Fibroblast of skin of left quadriceps (primary cell): ENCODE results near the gene PSMB9.

Experiments used
- DNase-seq, 2 experiments: peaks; one replicate each; pipeline ENCODE4 v3.0.0-alpha.2; 2013; ENCODE audit warnings: low read depth in 2 of 2

Gene PSMB9

DNA sequence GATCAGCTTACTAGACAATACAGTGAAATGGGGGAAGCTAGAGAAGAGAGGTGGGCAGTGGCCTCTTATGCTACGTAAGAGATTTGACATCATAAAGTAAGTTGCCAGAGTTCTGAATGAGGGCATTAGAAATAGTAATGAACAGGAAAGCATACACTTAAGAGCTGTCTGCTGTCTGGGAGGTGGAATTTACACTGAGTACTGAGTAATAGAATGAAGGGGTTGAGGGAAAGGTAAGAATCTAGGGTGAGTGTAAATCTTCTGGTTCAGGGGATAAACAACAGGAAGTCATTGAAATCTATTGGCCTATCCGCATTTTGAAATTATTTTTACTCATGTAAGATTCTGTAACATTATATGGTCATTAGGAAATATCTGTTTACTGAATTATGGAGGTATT is 51.1 kb downstream of the PSMB9 start:
- DNase-seq, result no peak

DNA sequence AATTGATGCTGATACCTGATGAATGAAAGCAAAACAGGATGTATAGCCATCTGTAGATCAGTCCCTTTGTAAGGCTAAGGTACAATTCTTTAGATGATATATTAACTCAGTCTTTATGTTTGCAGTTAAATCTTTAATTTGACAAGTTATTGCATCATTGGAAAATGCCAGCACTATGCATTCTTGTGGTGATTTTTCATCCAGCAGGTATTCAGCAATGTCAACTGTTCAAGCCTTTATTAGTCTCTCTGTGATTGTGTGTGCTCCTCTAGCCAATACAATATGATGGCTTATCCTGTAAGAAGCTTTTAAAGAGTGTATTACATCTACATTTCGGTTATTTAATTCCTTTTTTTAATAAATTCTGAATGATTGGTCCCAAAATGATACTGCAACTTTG is 52.5 kb downstream of the PSMB9 start:
- DNase-seq, result peak; percentile 42 to 45

DNA sequence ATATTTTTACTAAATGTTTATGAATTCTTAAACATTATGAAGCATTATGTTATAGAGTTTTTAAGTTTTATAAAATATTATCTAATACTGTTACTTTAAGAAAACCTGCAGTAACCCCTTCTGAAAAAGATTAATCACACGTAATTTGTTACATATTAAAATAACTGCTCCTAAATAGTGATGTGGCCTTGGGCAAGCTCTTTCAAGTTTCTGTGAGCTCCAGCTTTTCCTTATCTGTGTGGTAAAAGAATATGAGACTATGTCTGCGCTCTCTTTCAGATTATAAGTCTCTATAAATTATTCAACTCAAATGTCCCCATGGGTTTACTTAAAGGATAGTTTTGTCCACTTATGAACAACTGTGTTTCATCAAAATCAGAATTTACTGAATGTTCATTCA is 54.9 kb downstream of the PSMB9 start:
- no peak for DNase-seq
